Neuronal stem cell (in vitro differentiated cells): Measurements from ENCODE around the gene PCDHB9.
A peak's percentile ranks its signal among the peaks of the same experiment; 100 is the strongest.
"Not testable (repeated sequence)": the region's sequence is repeated elsewhere in the genome, so short reads cannot be mapped to it uniquely, and the experiment has no call there.

Source experiments
- DNase-seq: peaks from one replicate; pipeline ENCODE4 v3.0.0-alpha.2; 2013; ENCODE audit warnings: low spot score
- H2AFZ ChIP-seq: one replicate; pipeline ENCODE4 v1.6.1; 2013; ENCODE audit warnings: mild to moderate bottlenecking, low read length, inconsistent platforms
- H2AK5ac ChIP-seq: 2 replicates; pipeline ENCODE4 v1.6.1; 2013; ENCODE audit warnings: low read depth, mild to moderate bottlenecking, inconsistent platforms, low read length, moderate library complexity, mixed read lengths
- H2BK120ac ChIP-seq: 2 replicates; pipeline ENCODE4 v1.6.1; 2013; ENCODE audit warnings: low read depth, mild to moderate bottlenecking, inconsistent platforms, low read length, moderate library complexity, mixed read lengths
- H2BK12ac ChIP-seq: one replicate; pipeline ENCODE4 v1.6.1; 2013; ENCODE audit warnings: low read length, inconsistent platforms
- H2BK15ac ChIP-seq: 2 replicates; pipeline ENCODE4 v1.6.1; 2013; ENCODE audit warnings: mild to moderate bottlenecking, low read length, inconsistent platforms, mixed read lengths
- H2BK5ac ChIP-seq: one replicate; pipeline ENCODE4 v1.6.1; 2013; ENCODE audit warnings: inconsistent platforms, mild to moderate bottlenecking, low read length, moderate library complexity
- H3K14ac ChIP-seq: one replicate; pipeline ENCODE4 v1.6.1; 2013; ENCODE audit warnings: low read length, inconsistent platforms
- H3K18ac ChIP-seq: 2 replicates; pipeline ENCODE4 v1.6.1; 2013; ENCODE audit warnings: low read length, inconsistent platforms
- H3K23ac ChIP-seq: 2 replicates; pipeline ENCODE4 v1.6.1; 2013; ENCODE audit warnings: low read depth, mild to moderate bottlenecking, mixed read lengths, low read length, inconsistent platforms; ENCODE audit not compliant: poor library complexity
- H3K27ac ChIP-seq: replicated peaks from 3 replicates; pipeline ENCODE4 v1.5.1; 2013; ENCODE audit warnings: low read length, inconsistent platforms
- H3K27me3 ChIP-seq, 3 experiments: 2 replicates each; pipeline ENCODE4 v1.6.1; 2013; ENCODE audit warnings: low read length in 3 of 3, mild to moderate bottlenecking in 2 of 3, inconsistent platforms in 1 of 3, low read depth in 1 of 3, mixed read lengths in 1 of 3, moderate library complexity in 1 of 3; ENCODE audit not compliant: control insufficient read depth in 3 of 3, insufficient read depth in 3 of 3
- H3K36me3 ChIP-seq, 2 donors: replicated peaks in 1 of 2; 2 replicates each; pipeline ENCODE4 v1.6.1; 2013; ENCODE audit warnings: low read length in 2 of 2; ENCODE audit not compliant: control insufficient read depth in 2 of 2, insufficient read depth in 2 of 2
- H3K4ac ChIP-seq: 2 replicates; pipeline ENCODE4 v1.6.1; 2013; ENCODE audit warnings: inconsistent platforms, mild to moderate bottlenecking, low read length, moderate library complexity
- H3K4me1 ChIP-seq, 2 donors: 1 replicate in 1 of 2; 2 replicates in 1 of 2; pipeline ENCODE4 v1.6.1; 2013; ENCODE audit warnings: low read length in 2 of 2, low read depth in 1 of 2; ENCODE audit not compliant: control insufficient read depth in 2 of 2, insufficient read depth in 1 of 2
- H3K4me2 ChIP-seq: one replicate; pipeline ENCODE4 v1.6.1; 2013; ENCODE audit warnings: mild to moderate bottlenecking, low read length, inconsistent platforms; ENCODE audit not compliant: insufficient read depth, poor library complexity, severe bottlenecking
- H3K4me3 ChIP-seq, 2 donors: 2 replicates each; pipeline ENCODE4 v1.5.1; 2013; ENCODE audit warnings: low read length in 2 of 2, mild to moderate bottlenecking in 2 of 2, inconsistent platforms in 1 of 2, moderate library complexity in 1 of 2
- H3K79me1 ChIP-seq: one replicate; pipeline ENCODE4 v1.6.1; 2013; ENCODE audit warnings: low read depth, mild to moderate bottlenecking, inconsistent platforms, low read length, moderate library complexity
- H3K9ac ChIP-seq: one replicate; pipeline ENCODE4 v1.6.1; 2013; ENCODE audit warnings: mild to moderate bottlenecking, low read depth, low read length, inconsistent platforms; ENCODE audit not compliant: poor library complexity
- H3K9me3 ChIP-seq, 2 donors: replicated peaks in 1 of 2; 2 replicates each; pipeline versions ENCODE3 to v1.6.1; 2013; ENCODE audit warnings: low read length in 2 of 2, mild to moderate bottlenecking in 2 of 2, inconsistent platforms in 1 of 2, low read depth in 1 of 2, mixed read lengths in 1 of 2, moderate library complexity in 1 of 2; ENCODE audit not compliant: control insufficient read depth in 2 of 2, insufficient read depth in 1 of 2
- H4K8ac ChIP-seq: one replicate; pipeline ENCODE4 v1.6.1; 2013; ENCODE audit warnings: low read depth, mild to moderate bottlenecking, inconsistent platforms, low read length, moderate library complexity
- H4K91ac ChIP-seq: one replicate; pipeline ENCODE4 v1.6.1; 2013; ENCODE audit warnings: low read length, low read depth, mild to moderate bottlenecking, inconsistent platforms; ENCODE audit not compliant: poor library complexity
- WGBS, 2 donors: extraction: QIAGEN DNeasy Blood & Tissue Kit; methylation state at CpG; one replicate each; pipeline ENCODE4 v1.1.7; 2013; ENCODE audit warnings: missing lambda C conversion rate in 2 of 2, mixed read lengths in 1 of 2; ENCODE audit not compliant: insufficient read length in 2 of 2, insufficient replicate concordance in 1 of 2; ENCODE audit errors: extremely low coverage in 2 of 2; 5-methylcytosine and 5-hydroxymethylcytosine counted together

PCDHB9 gene

DNA sequence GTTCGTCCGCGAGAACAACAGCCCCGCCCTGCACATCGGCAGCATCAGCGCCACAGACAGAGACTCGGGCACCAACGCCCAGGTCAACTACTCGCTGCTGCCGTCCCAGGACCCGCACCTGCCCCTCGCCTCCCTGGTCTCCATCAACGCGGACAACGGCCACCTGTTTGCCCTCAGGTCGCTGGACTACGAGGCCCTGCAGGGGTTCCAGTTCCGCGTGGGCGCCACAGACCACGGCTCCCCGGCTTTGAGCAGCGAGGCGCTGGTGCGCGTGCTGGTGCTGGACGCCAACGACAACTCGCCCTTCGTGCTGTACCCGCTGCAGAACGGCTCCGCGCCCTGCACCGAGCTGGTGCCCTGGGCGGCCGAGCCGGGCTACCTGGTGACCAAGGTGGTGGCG lies 23.3 kb downstream of the PCDHB9 start:
- not testable (repeated sequence) for H2BK12ac ChIP-seq, H4K91ac ChIP-seq, H3K27ac ChIP-seq, H3K14ac ChIP-seq, H3K4me2 ChIP-seq, H3K4ac ChIP-seq, H2BK15ac ChIP-seq, H3K79me1 ChIP-seq, H2AK5ac ChIP-seq, H3K4me3 ChIP-seq, H3K23ac ChIP-seq, H3K18ac ChIP-seq, H3K4me1 ChIP-seq, H2BK5ac ChIP-seq, H3K27me3 ChIP-seq, H2BK120ac ChIP-seq, H3K36me3 ChIP-seq, DNase-seq, H4K8ac ChIP-seq, H2AFZ ChIP-seq, H3K9ac ChIP-seq
- peaks cover 0 to 22% of the 10 kb centered on the region in 2 donors for H3K9me3 ChIP-seq
- no CpG with 5 or more reads among the region's 39 CpGs for WGBS, 2 donors

DNA sequence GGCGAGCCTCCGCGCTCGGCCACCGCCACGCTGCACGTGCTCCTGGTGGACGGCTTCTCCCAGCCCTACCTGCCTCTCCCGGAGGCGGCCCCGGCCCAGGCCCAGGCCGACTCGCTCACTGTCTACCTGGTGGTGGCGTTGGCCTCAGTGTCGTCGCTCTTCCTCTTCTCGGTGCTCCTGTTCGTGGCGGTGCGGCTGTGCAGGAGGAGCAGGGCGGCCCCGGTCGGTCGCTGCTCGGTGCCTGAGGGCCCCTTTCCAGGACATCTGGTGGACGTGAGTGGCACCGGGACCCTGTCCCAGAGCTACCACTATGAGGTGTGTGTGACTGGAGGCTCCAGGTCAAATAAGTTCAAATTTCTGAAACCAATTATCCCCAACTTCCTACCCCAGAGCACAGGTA lies 23.9 kb downstream of the PCDHB9 start:
- not testable (repeated sequence) for H3K4me3 ChIP-seq, H3K4me1 ChIP-seq, DNase-seq, H3K79me1 ChIP-seq, H2BK120ac ChIP-seq, H2AFZ ChIP-seq, H3K23ac ChIP-seq, H4K8ac ChIP-seq, H2BK12ac ChIP-seq, H2BK5ac ChIP-seq, H3K4ac ChIP-seq, H3K27me3 ChIP-seq, H3K18ac ChIP-seq, H4K91ac ChIP-seq, H3K9ac ChIP-seq, H2AK5ac ChIP-seq, H2BK15ac ChIP-seq, H3K36me3 ChIP-seq, H3K27ac ChIP-seq, H3K4me2 ChIP-seq
- peak overlapping the region; percentile 8 for H3K14ac ChIP-seq
- H3K9me3 ChIP-seq, result peaks cover 0 to 22% of the 10 kb centered on the region in 2 donors
- no CpG with 5 or more reads among the region's 27 CpGs for WGBS, 2 donors

DNA sequence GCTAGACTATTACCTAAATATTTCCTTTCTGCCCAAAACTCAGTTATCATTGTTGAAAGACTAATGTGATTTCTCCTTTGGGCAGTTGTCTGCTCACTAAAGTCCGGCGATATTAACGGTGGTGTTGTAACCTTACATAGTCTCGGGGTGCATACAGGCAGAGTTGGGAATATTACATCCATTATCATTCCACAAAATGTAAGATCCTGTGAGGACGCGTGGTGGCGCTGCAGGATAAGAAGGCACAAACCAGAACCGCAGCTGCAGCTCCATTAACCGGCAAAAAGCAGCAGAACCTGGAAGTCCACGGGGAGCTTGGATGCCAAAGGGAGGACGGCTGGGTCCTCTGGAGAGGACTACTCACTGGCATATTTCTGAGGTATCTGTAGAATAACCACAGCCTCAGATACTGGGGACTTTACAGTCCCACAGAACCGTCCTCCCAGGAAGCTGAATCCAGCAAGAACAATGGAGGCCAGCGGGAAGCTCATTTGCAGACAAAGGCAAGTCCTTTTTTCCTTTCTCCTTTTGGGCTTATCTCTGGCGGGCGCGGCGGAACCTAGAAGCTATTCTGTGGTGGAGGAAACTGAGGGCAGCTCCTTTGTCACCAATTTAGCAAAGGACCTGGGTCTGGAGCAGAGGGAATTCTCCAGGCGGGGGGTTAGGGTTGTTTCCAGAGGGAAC lies 26.8 kb downstream of the PCDHB9 start, which contains the start of gene PCDHB13:
PCDHB13 (plus strand) TSS at position 264 of the 684 bp plus-strand sequence; CDS start at position 469, 205 bp downstream.
- H3K18ac ChIP-seq, H3K79me1 ChIP-seq, H3K27me3 ChIP-seq, H4K8ac ChIP-seq, H3K4ac ChIP-seq, H2AK5ac ChIP-seq, H2BK5ac ChIP-seq, H3K27ac ChIP-seq, H2BK12ac ChIP-seq, H2AFZ ChIP-seq, H3K9ac ChIP-seq, H2BK120ac ChIP-seq, H3K4me2 ChIP-seq, H3K4me3 ChIP-seq, DNase-seq, H3K4me1 ChIP-seq, H2BK15ac ChIP-seq, H4K91ac ChIP-seq, H3K23ac ChIP-seq, H3K14ac ChIP-seq, H3K36me3 ChIP-seq: not testable (repeated sequence)
- peaks cover 2 to 15% of the 10 kb centered on the region in 2 donors for H3K9me3 ChIP-seq
- no CpG with 5 or more reads among the region's 18 CpGs for WGBS, 2 donors

DNA sequence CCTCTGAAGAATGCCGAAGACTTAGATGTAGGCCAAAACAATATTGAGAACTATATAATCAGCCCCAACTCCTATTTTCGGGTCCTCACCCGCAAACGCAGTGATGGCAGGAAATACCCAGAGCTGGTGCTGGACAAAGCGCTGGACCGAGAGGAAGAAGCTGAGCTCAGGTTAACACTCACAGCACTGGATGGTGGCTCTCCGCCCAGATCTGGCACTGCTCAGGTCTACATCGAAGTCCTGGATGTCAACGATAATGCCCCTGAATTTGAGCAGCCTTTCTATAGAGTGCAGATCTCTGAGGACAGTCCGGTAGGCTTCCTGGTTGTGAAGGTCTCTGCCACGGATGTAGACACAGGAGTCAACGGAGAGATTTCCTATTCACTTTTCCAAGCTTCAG lies 27.6 kb downstream of the PCDHB9 start:
- not testable (repeated sequence) for H3K4ac ChIP-seq, H3K79me1 ChIP-seq, H3K9ac ChIP-seq, H2AFZ ChIP-seq, H3K23ac ChIP-seq, H4K8ac ChIP-seq, H3K36me3 ChIP-seq, H4K91ac ChIP-seq, H2AK5ac ChIP-seq, H3K4me2 ChIP-seq, H2BK120ac ChIP-seq, H3K27ac ChIP-seq, H2BK5ac ChIP-seq, DNase-seq, H3K4me3 ChIP-seq, H2BK12ac ChIP-seq, H3K4me1 ChIP-seq, H3K18ac ChIP-seq, H3K27me3 ChIP-seq, H3K14ac ChIP-seq, H2BK15ac ChIP-seq
- peaks cover 2 to 20% of the 10 kb centered on the region in 2 donors for H3K9me3 ChIP-seq
- no CpG with 5 or more reads among the region's 12 CpGs for WGBS, 2 donors
